CD4-positive, alpha-beta T cell (primary cell): ENCODE data around the gene SETD5. TPM values are rescaled to one million over a fixed set of nuclear protein-coding genes. Genes with fewer than 3 reads are reported as not detected.

Experiments
- ATAC-seq: fragments of 200-7000 bp; cut with Tn5 transposase; one replicate; pipeline ENCODE4 v1.10.0; 2022; ENCODE audit warnings: mild to moderate bottlenecking; ENCODE audit not compliant: poor library complexity
- CTCF ChIA-PET: fragments of 350-600 bp; sonication (Branson Sonifier 250); formaldehyde crosslinking; loops from one replicate; lab custom pipeline; 2021; ENCODE audit warnings: antibody characterized with exemption, inconsistent platforms; lab: Charles Lee
- POLR2A ChIA-PET: fragments of 350-600 bp; sonication (Branson Sonifier 250); formaldehyde crosslinking; loops from one replicate; lab custom pipeline; 2021; ENCODE audit warnings: antibody characterized with exemption, inconsistent platforms; lab: Charles Lee
- DNase-seq, 14 experiments: peaks; one replicate each; pipeline ENCODE4 v3.0.0-alpha.2; 2013 to 2020; ENCODE audit warnings: mixed read lengths in 2 of 14
- H3K27ac ChIP-seq, 2 donors: one replicate each; pipeline versions ENCODE4 v1.5.1 to v1.7.0; 2013; ENCODE audit warnings: low read length in 2 of 2, low read depth in 1 of 2, mild to moderate bottlenecking in 1 of 2
- H3K27me3 ChIP-seq, 2 experiments: 1 replicate in 1 of 2; 2 replicates in 1 of 2; pipeline versions ENCODE4 v1.6.1 to v1.7.0; 2013; ENCODE audit warnings: low read length in 2 of 2, control low read depth in 1 of 2, mild to moderate bottlenecking in 1 of 2, moderate library complexity in 1 of 2; ENCODE audit not compliant: insufficient read depth in 2 of 2, control insufficient read depth in 1 of 2
- H3K36me3 ChIP-seq: one replicate; pipeline ENCODE4 v1.6.1; 2013; ENCODE audit warnings: low read length, control low read depth; ENCODE audit not compliant: insufficient read depth
- H3K4me1 ChIP-seq: one replicate; pipeline ENCODE4 v1.6.1; 2013; ENCODE audit warnings: low read length, control low read depth; ENCODE audit not compliant: insufficient read depth
- H3K4me3 ChIP-seq: one replicate; pipeline ENCODE4 v1.5.1; 2013; ENCODE audit warnings: mild to moderate bottlenecking, low read length, moderate library complexity
- H3K9me3 ChIP-seq, 2 experiments: 1 replicate in 1 of 2; 2 replicates in 1 of 2; pipeline versions ENCODE4 v1.6.1 to v1.7.0; 2013; ENCODE audit warnings: low read length in 2 of 2, mild to moderate bottlenecking in 2 of 2, control low read depth in 1 of 2, moderate library complexity in 1 of 2; ENCODE audit not compliant: control insufficient read depth in 1 of 2, insufficient read depth in 1 of 2
- H3K27ac Mint-ChIP-seq: one replicate; pipeline ENCODE4 v1.8.0; 2020; ENCODE audit warnings: mixed read lengths
- H3K27me3 Mint-ChIP-seq: one replicate; pipeline ENCODE4 v1.8.0; 2021; ENCODE audit warnings: mixed read lengths
- H3K36me3 Mint-ChIP-seq: one replicate; pipeline ENCODE4 v1.8.0; 2021; ENCODE audit warnings: low read depth, mixed read lengths
- H3K4me1 Mint-ChIP-seq: one replicate; pipeline ENCODE4 v1.8.0; 2021; ENCODE audit warnings: low read depth, mixed read lengths
- H3K4me3 Mint-ChIP-seq: one replicate; pipeline ENCODE4 v1.8.0; 2020; ENCODE audit warnings: mild to moderate bottlenecking, mixed read lengths
- H3K9me3 Mint-ChIP-seq: one replicate; pipeline ENCODE4 v1.8.0; 2020; ENCODE audit warnings: mixed read lengths
- intact Hi-C, 2 experiments: fragments of 100-400 bp; cut with DNase I in 1 of 2; cut with micrococcal nuclease in 1 of 2; formaldehyde crosslinking; loops; one replicate each; pipeline versions ENCODE4 v1.15.1 to v1.9.0; 2023 to 2025; cut with DNase I, micrococcal nuclease
- total RNA-seq, 174 experiments: library from RNA in 2 of 174; stranded (reverse) in 2 of 174; gene quantifications; one replicate each; pipeline ENCODE4 v1.2.3 and lab custom pipeline; 2021 to 2026
- TF ChIP-seq, protein P1 (sequence below): fragments of 200-600 bp; IDR thresholded peaks from one replicate; pipeline ENCODE4 v1.8.0; 2022; ENCODE audit warnings: antibody characterized with exemption, mild to moderate bottlenecking

SETD5 gene
- total RNA-seq, 2 experiments from 2014 or later = 58.5 to 67.6 TPM

DNA sequence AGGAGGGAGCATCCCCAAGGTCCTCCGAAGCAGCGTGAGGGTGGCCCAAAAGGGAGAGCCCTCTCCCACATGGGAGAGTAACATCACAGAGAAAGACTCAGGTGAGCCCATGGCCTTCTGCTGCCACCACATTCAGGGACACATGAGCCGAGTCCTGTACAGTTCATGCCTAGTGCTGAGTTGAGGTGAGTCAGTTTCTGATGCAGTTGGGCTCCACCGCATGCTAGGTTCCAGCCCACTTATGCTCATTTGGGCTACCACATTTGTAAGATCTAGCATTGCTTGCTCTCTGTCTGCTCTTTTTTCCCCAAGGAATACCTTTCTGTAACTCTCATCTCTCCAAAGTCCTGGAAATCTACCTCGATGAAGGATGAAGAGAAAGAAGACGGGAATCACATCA, 77.1 kb downstream of the SETD5 start:
- H3K4me3 ChIP-seq = no peak overlapping the region
- H3K27ac ChIP-seq = no peak overlapping the region
- intact Hi-C loops = loop anchor here in 1 of 2 experiments (5.0 kb wide), 1 partner anchor 1108 kb away; no protein-coding TSS in a partner anchor
- DNase-seq (no peak), ATAC-seq (no peak)
- H3K4me1 Mint-ChIP-seq = no peaks in the 10 kb centered on the region
- TF ChIP-seq, protein P1, sequence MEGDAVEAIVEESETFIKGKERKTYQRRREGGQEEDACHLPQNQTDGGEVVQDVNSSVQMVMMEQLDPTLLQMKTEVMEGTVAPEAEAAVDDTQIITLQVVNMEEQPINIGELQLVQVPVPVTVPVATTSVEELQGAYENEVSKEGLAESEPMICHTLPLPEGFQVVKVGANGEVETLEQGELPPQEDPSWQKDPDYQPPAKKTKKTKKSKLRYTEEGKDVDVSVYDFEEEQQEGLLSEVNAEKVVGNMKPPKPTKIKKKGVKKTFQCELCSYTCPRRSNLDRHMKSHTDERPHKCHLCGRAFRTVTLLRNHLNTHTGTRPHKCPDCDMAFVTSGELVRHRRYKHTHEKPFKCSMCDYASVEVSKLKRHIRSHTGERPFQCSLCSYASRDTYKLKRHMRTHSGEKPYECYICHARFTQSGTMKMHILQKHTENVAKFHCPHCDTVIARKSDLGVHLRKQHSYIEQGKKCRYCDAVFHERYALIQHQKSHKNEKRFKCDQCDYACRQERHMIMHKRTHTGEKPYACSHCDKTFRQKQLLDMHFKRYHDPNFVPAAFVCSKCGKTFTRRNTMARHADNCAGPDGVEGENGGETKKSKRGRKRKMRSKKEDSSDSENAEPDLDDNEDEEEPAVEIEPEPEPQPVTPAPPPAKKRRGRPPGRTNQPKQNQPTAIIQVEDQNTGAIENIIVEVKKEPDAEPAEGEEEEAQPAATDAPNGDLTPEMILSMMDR = no peak
- H3K4me3 Mint-ChIP-seq = no peak overlapping the region
- H3K27me3 ChIP-seq = no peaks in the 10 kb centered on the region
- H3K27me3 Mint-ChIP-seq = no peaks in the 10 kb centered on the region
- H3K27ac Mint-ChIP-seq = no peak overlapping the region
- H3K9me3 Mint-ChIP-seq = no peaks in the 10 kb centered on the region
- H3K36me3 ChIP-seq = peaks cover 91% of the 10 kb centered on the region
- peaks cover 99% of the 10 kb centered on the region for H3K36me3 Mint-ChIP-seq
- ChIA-PET CTCF (no interaction called here), POLR2A (no interaction called here)
- no peaks in the 10 kb centered on the region for H3K9me3 ChIP-seq
- H3K4me1 ChIP-seq = no peaks in the 10 kb centered on the region

GRCh38 chr3:9476935-9477334, 79.5 kb downstream of the SETD5 start:
- H3K27ac ChIP-seq = no peak overlapping the region
- H3K36me3 ChIP-seq = peaks cover 91% of the 10 kb centered on the region
- H3K36me3 Mint-ChIP-seq = peaks cover 95% of the 10 kb centered on the region
- H3K4me3 Mint-ChIP-seq = no peak overlapping the region
- no peaks in the 10 kb centered on the region for H3K27me3 ChIP-seq
- no peaks in the 10 kb centered on the region for H3K27me3 Mint-ChIP-seq
- intact Hi-C loops = no loop called here
- no peak overlapping the region for H3K27ac Mint-ChIP-seq
- H3K9me3 Mint-ChIP-seq = no peaks in the 10 kb centered on the region
- ATAC-seq (no peak), DNase-seq (no peak)
- no peaks in the 10 kb centered on the region for H3K4me1 ChIP-seq
- H3K4me3 ChIP-seq = no peak overlapping the region
- H3K4me1 Mint-ChIP-seq = no peaks in the 10 kb centered on the region
- TF ChIP-seq, protein P1 = no peak
- CTCF ChIA-PET = no interaction called here
- H3K9me3 ChIP-seq = no peaks in the 10 kb centered on the region
- POLR2A ChIA-PET = no interaction called here

GRCh38 chr3:9480265-9480664, 82.8 kb downstream of the SETD5 start:
- ChIA-PET CTCF (no interaction called here), POLR2A (no interaction called here)
- no peaks in the 10 kb centered on the region for H3K4me1 Mint-ChIP-seq
- Histone ChIP-seq H3K27me3 (no peaks in the 10 kb centered on the region), H3K4me1 (no peaks in the 10 kb centered on the region), H3K4me3 (no peak overlapping the region), H3K36me3 (peaks cover 59% of the 10 kb centered on the region), H3K27ac (no peak overlapping the region), H3K9me3 (no peaks in the 10 kb centered on the region)
- ATAC-seq (no peak), DNase-seq (no peak)
- peaks cover 87% of the 10 kb centered on the region for H3K36me3 Mint-ChIP-seq
- H3K27ac Mint-ChIP-seq = no peak overlapping the region
- no peak overlapping the region for H3K4me3 Mint-ChIP-seq
- TF ChIP-seq, protein P1 = no peak
- intact Hi-C loops = no loop called here
- no peaks in the 10 kb centered on the region for H3K9me3 Mint-ChIP-seq
- no peaks in the 10 kb centered on the region for H3K27me3 Mint-ChIP-seq
